ENCODE results near the gene WBP2.
"Not testable (repeated sequence)": the region's sequence is repeated elsewhere in the genome, so short reads cannot be mapped to it uniquely, and the experiment has no call there.

WBP2 gene

GRCh38 chr17:75865404-75866188 is 10.5 kb upstream of the WBP2 start:
- not testable (repeated sequence) for DNase-seq (ENCODE audit: low read depth)

DNA sequence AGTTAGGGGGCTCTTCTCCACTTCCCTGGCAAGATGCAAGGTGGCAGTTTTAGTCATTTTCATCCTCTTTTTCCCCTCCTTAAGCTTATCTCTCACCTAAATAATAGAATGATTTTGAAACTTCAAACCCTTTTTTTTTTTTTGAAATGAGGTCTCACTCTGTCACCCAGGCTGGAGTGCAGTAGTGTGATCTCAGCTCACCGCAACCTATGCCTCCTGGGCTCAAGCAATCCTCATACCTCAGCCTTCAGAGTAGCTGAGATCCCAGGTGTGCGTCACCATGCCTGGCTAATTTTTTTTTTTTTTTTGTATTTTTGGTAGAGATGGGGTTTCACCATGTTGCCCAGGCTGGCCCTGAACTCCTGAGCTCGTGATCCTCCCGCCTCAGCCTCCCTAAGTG is 9.8 kb upstream of the WBP2 start:
- not testable (repeated sequence) for DNase-seq (ENCODE audit: low read depth)

GRCh38 chr17:75864448-75864871 is 9.3 kb upstream of the WBP2 start:
- peak; percentile 15 for DNase-seq (ENCODE audit: low read depth)

- DNase-seq (ENCODE audit: low read depth): no peak
Measured at GRCh38 chr17:75861927-75862317, 6.8 kb upstream of the WBP2 start.

DNA sequence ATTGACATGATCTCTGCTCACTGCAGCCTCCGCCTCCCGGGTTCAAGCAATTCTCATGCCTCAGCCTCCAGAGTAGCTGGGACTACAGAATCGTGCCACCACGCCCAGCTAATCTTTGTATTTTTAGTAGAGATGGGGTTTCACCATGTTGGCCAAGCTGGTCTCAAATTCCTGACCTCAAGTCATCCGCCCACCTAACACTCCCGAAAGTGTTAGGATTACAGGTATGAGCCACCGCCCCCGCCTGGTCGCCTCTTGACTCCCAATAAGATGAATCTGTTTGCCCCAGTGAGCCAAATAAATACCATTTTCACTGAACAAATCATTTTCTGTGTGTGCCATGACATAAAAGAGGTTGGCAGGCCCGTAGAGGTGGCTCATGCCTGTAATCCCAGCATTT is 4.2 kb upstream of the WBP2 start:
- not testable (repeated sequence) for DNase-seq (ENCODE audit: low read depth)

DNA sequence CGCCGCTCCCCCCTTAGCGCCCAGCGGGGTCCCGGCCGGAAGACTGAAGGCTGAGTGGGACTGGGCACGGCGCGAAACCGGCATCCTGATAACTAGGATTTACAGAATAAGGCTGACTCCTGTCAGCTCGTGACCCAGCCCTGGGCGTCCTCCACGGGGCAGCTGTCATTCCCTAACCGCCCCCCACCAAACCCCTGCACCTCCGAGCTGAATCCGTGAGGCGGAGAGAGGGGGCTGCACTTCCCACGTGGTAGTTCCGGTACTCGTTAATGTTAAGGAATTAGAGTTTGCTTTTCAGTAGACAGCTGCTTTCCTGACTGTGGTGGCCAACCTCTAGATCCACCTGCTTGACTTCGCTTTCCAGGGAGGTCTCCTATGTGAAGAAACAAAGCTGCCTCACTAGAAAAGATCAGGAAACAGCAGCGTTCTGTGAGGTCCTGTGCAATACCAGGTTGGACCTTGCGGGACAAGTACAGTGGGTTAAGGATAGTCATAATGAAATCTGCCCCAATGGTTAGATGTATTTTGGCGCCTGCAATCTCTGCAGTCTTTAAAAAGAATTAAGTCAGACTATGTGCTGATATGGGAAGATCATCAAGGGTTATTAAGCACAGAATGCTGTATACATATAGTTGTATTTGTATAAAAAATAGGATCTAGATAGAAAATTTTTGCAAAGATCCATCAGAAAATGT is 1.1 kb upstream of the WBP2 start:
- no peak for DNase-seq (ENCODE audit: low read depth)

- DNase-seq (ENCODE audit: low read depth): no peak
Measured at GRCh38 chr17:75854881-75855309, 240 bp downstream of the WBP2 start.

DNA sequence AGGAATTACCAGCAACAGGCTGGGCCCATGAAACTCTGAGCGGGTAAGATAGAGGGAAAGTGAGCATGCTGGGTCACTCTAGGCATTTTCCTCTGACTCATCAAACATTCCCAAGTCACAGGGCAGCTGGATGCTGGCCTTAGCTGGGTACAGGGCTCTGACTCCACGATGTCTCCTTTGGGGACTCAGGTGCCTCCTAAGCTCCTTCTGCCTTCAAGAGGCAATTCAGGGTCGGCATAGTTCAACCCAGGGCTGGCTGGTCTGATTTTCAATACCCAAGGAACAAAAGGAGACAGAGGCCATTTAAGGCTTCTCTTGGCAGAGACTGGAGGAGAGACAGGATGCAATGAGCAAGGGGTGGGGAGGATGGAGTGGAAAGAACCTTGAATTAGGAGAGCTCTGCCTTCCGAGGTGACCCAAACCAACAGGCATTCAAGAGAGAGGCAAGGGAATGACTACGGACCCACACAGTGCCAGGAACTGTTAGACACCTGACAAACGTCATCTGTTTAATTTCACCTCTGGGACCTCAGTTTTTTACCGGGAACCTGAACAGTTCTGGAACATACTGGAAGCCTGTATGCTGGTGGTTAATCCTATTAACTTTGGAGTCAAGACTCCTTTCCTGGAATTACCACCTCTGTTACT is 910 bp downstream of the WBP2 start:
- DNase-seq (ENCODE audit: low read depth): no peak

- no peak for DNase-seq (ENCODE audit: low read depth)
Measured at GRCh38 chr17:75853433-75853832, 1.7 kb downstream of the WBP2 start.

- not testable (repeated sequence) for DNase-seq (ENCODE audit: low read depth)
Measured at GRCh38 chr17:75851693-75851991, 3.5 kb downstream of the WBP2 start.

DNA sequence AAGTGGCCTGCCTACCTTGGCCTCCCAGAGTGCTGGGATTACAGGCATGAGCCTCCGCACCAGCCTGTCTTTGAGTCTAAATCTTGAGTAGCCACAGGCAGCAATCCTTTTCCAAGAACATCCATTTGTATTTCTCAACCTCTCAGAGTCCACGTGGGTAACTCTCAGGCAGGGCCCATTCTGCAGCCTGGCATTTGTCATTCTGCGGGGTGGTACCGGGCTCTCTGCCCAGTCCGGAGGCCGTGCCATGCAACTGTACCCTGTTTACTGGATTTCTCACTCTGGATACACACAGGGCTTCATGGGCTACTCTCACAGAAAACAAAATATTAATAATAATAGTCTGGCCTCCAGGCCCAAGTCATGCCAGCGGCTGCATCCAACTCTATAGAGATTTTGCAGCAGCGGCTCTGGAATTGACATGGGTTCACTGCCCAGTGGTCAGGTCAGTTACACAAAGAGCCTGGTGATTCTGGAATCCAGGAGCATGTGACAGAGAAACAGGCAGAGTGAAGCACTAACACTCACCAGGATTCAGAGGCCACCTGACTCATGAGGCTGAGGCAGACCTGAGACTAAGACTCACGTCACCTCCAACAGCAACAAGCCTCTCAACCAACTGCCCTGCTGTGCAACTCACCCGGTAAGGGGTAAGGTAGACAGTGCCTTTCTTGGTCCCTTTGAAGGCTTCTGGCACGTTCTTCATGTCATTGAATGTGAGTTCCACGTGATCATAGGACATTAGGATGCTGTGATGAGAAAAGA is 4.0 kb downstream of the WBP2 start:
- DNase-seq (ENCODE audit: low read depth): no peak

GRCh38 chr17:75849724-75850123 is 5.4 kb downstream of the WBP2 start:
- DNase-seq (ENCODE audit: low read depth): no peak

DNA sequence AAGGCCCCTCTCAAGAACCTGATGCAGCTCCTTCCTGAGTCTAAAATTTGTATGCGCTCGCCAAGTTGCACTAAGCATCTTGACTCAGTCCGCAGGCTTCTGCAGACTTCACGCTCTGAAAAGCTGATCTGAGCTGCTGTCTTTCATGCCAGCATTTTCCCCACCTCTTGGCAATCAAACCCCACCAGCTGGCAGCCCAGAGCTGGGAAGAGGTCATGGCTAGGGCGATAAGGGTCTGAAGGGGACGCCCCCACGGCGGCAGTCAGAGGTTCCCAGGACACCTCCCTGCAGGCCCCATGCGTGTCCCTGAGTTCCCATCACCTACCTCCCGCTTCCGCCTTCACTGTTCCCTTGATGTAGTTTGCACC is 5.9 kb downstream of the WBP2 start:
- no peak for DNase-seq (ENCODE audit: low read depth)

- DNase-seq (ENCODE audit: low read depth): peak; percentile 48
Measured at GRCh38 chr17:75848523-75849278, 6.4 kb downstream of the WBP2 start.

- DNase-seq (ENCODE audit: low read depth): no peak
Measured at GRCh38 chr17:75847614-75848522, 7.3 kb downstream of the WBP2 start.

- DNase-seq (ENCODE audit: low read depth): no peak
Measured at GRCh38 chr17:75846692-75847613, 8.2 kb downstream of the WBP2 start.

GRCh38 chr17:75845933-75846691 is 9.0 kb downstream of the WBP2 start:
- DNase-seq (ENCODE audit: low read depth): no peak

DNA sequence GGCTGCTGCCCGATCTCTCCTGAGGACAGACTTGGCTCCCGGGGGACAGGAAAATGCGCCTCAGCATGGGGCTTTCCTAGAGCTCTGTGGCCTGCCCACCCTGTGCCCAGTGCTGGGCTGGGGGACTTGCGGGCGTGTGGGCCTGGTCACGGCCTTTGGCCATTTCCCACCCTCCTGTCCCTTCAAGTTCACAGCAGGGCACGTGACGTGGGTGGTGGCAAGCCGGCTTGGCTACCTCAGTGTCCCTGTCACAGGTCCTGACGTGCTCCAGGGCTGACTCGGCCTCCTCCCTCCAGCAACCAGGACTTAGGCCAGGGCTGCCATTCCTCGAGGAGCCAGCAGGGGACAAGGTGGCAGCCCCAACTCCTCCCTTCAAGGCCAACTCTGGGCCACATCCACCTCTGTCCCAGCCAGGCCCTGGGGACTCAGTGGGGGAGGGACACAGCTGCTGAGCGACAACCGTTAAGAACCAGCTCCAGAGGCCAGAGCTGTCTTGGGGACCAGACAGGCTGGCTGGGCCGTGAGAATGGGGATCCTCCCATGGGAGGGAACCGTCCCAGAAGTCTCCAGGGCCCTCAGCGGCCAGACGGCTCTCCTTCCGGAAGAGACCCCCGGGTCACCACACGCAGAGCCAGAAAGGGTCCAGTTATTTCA is 9.9 kb downstream of the WBP2 start:
- DNase-seq (ENCODE audit: low read depth): no peak

Data from stimulated activated CD8-positive, alpha-beta memory T cell treated with anti-CD3 and anti-CD28 coated beads, Interleukin-12 subunit alpha, Interleukin-12 subunit beta, amount 100 ng/mL, for 4 hours (primary cell).